Activated T-cell treated with anti-CD3 and anti-CD28 coated beads, Interleukin-2, amount 50 U/mL, for 1 hour (primary cell): Measurements from ENCODE around the gene CCDC77.

Source experiments
- DNase-seq: peaks from one replicate; pipeline ENCODE4 v3.0.0-alpha.2; 2020

CCDC77 gene

DNA sequence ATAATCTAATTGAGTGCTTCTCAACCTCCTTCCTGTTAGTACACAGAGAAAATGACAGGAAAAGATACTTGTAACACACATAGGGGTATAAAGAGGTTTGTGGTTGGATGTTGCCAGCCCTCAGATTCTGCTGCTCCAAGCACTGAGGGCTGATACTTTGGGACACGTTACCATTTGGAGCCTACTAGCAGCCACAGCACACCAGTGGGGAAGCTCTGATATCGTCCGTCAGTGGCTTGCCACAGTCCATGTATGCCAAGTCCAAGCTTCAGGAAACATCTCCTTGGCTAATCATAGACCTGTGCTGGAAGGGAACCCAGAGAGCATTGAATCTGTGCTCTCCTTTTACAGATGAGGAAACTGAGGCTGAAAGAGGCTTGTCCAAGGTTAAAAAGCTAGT is 80.6 kb downstream of the CCDC77 start:
- DNase-seq = no peak

DNA sequence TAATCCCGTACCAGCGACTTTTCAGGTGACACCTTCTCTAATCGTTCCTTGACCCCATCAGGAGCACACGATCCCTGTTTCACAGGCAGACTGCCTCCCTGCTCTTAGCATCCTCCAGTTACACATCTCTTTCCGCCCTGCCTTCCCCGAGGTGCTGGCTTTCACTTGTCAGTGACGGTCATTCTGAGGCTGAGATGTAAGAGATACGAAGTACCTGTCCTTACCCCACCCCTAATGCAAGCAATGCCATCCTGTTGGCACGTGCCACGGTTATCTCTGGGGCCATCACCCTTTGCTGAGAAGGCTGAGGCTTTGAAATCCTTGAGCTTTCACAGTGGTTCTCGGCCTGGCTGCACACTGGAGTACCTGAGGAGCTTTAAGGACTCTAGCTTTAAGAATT is 82.7 kb downstream of the CCDC77 start:
- DNase-seq = no peak

DNA sequence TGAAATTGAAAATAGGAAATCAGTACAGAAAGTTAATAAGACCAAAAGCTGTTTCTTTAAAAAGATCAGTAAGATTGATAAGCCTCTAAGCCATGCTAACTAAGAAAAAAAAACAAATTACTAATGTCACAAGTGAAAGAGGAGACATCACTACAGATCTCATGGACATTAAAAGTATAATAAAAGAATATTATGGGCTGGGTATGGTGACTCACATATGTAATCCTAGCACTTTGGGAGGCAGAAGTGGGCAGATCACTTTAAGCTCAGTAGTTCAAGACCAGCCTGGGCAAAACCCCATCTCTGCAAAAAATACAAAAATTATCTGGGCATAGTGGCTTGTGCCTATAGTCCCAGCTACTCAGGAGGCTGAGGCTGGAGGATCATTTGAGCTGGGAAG is 88.8 kb downstream of the CCDC77 start:
- no peak for DNase-seq
